DOHH2 (cell line): ENCODE measurements around the gene DCLK3.

Experiments
- H3F3A ChIP-seq: fragments of 200-600 bp; sonication (generic), shearing (Covaris generic); 2 replicates; pipeline ENCODE4 v1.6.0; 2016; ENCODE audit warnings: antibody characterized with exemption, mild to moderate bottlenecking; ENCODE audit not compliant: control insufficient read depth, insufficient read depth
- H3K27ac ChIP-seq: fragments of 200-600 bp; sonication (generic); 2 replicates; pipeline ENCODE4 v1.5.1; 2014; ENCODE audit warnings: low read depth, mild to moderate bottlenecking, low read length, moderate library complexity
- H3K27me3 ChIP-seq: fragments of 200-600 bp; sonication (generic); 2 replicates; pipeline ENCODE4 v1.6.1; 2014; ENCODE audit warnings: mild to moderate bottlenecking, low read length, mixed read lengths; ENCODE audit not compliant: control insufficient read depth
- H3K36me3 ChIP-seq: fragments of 200-600 bp; sonication (generic); 2 replicates; pipeline ENCODE4 v1.6.1; 2014; ENCODE audit warnings: mild to moderate bottlenecking, low read length, moderate library complexity, mixed read lengths; ENCODE audit not compliant: control insufficient read depth
- H3K4me1 ChIP-seq: fragments of 200-600 bp; sonication (generic); 2 replicates; pipeline ENCODE4 v1.6.1; 2014; ENCODE audit warnings: mild to moderate bottlenecking, low read length, mixed read lengths; ENCODE audit not compliant: control insufficient read depth
- H3K4me2 ChIP-seq: fragments of 200-600 bp; sonication (generic); 2 replicates; pipeline ENCODE4 v1.6.0; 2014; ENCODE audit warnings: mild to moderate bottlenecking, low read length, moderate library complexity
- H3K4me3 ChIP-seq: fragments of 200-600 bp; sonication (generic); 2 replicates; pipeline ENCODE4 v1.5.1; 2014; ENCODE audit warnings: mild to moderate bottlenecking, low read length, mixed read lengths
- H3K79me2 ChIP-seq: fragments of 200-600 bp; sonication (generic); 2 replicates; pipeline ENCODE4 v1.6.1; 2014; ENCODE audit warnings: mild to moderate bottlenecking, low read length, mixed read lengths; ENCODE audit not compliant: control insufficient read depth
- H3K9me2 ChIP-seq: fragments of 200-600 bp; sonication (generic); replicated peaks from 2 replicates; pipeline ENCODE4 v1.6.1; 2014; ENCODE audit warnings: mild to moderate bottlenecking, low read length, mixed read lengths; ENCODE audit not compliant: control insufficient read depth
- H3K9me3 ChIP-seq: fragments of 200-600 bp; sonication (generic); 2 replicates; pipeline ENCODE4 v1.6.1; 2014; ENCODE audit warnings: antibody characterized with exemption, low read length, mixed read lengths; ENCODE audit not compliant: control insufficient read depth, insufficient read depth
- H4K20me1 ChIP-seq: fragments of 200-600 bp; sonication (generic); 2 replicates; pipeline ENCODE4 v1.6.0; 2014; ENCODE audit warnings: low read depth, mild to moderate bottlenecking, antibody characterized with exemption, low read length, moderate library complexity; ENCODE audit not compliant: control insufficient read depth, insufficient read depth
- CTCF ChIP-seq: fragments of 200-600 bp; sonication (generic); IDR thresholded peaks from one replicate; pipeline ENCODE4 v1.5.1; 2014; ENCODE audit warnings: antibody characterized with exemption, mild to moderate bottlenecking, low read depth, low read length; ENCODE audit not compliant: poor library complexity, severe bottlenecking
- EZH2phosphoT487 ChIP-seq: fragments of 200-600 bp; sonication (generic); IDR thresholded peaks from 2 replicates; pipeline ENCODE4 v1.6.1; 2017; ENCODE audit warnings: borderline replicate concordance, mild to moderate bottlenecking, antibody characterized with exemption, low read length, moderate library complexity, mixed read lengths

The DCLK3 gene

GRCh38 chr3:36744763-36745162, 19.6 kb downstream of the DCLK3 start:
- Histone ChIP-seq H3K27ac (no peak overlapping the region), H3K9me2 (no peaks in the 10 kb centered on the region), H3K4me2 (no peak overlapping the region), H3K79me2 (no peaks in the 10 kb centered on the region), H3K9me3 (no peaks in the 10 kb centered on the region), H3K36me3 (no peaks in the 10 kb centered on the region), H3K27me3 (peaks cover 8% of the 10 kb centered on the region), H4K20me1 (no peaks in the 10 kb centered on the region), H3K4me3 (no peak overlapping the region), H3K4me1 (no peaks in the 10 kb centered on the region), H3F3A (no peaks in the 10 kb centered on the region)
- TF ChIP-seq EZH2phosphoT487 (no peak), CTCF (no peak)

GRCh38 chr3:36743826-36744225, 20.5 kb downstream of the DCLK3 start:
- H3K9me3 ChIP-seq: no peaks in the 10 kb centered on the region
- H3K79me2 ChIP-seq: no peaks in the 10 kb centered on the region
- no peak for TF ChIP-seq EZH2phosphoT487
- TF ChIP-seq CTCF: no peak
- no peaks in the 10 kb centered on the region for H3K36me3 ChIP-seq
- H3K27ac ChIP-seq: no peak overlapping the region
- no peaks in the 10 kb centered on the region for H3K4me1 ChIP-seq
- peaks cover 8% of the 10 kb centered on the region for H3K27me3 ChIP-seq
- no peaks in the 10 kb centered on the region for H3F3A ChIP-seq
- H3K9me2 ChIP-seq: no peaks in the 10 kb centered on the region
- no peak overlapping the region for H3K4me3 ChIP-seq
- H3K4me2 ChIP-seq: no peak overlapping the region
- no peaks in the 10 kb centered on the region for H4K20me1 ChIP-seq

- peaks cover 8% of the 10 kb centered on the region for H3K27me3 ChIP-seq
- H4K20me1 ChIP-seq: no peaks in the 10 kb centered on the region
- H3K79me2 ChIP-seq: no peaks in the 10 kb centered on the region
- TF ChIP-seq CTCF (no peak), EZH2phosphoT487 (no peak)
- no peaks in the 10 kb centered on the region for H3K9me2 ChIP-seq
- H3K27ac ChIP-seq: no peak overlapping the region
- no peaks in the 10 kb centered on the region for H3F3A ChIP-seq
- H3K9me3 ChIP-seq: no peaks in the 10 kb centered on the region
- H3K4me1 ChIP-seq: no peaks in the 10 kb centered on the region
- no peak overlapping the region for H3K4me2 ChIP-seq
- H3K36me3 ChIP-seq: no peaks in the 10 kb centered on the region
- H3K4me3 ChIP-seq: no peak overlapping the region
Observed at GRCh38 chr3:36741285-36741684, 23.1 kb downstream of the DCLK3 start.

GRCh38 chr3:36740787-36741186, 23.6 kb downstream of the DCLK3 start:
- H4K20me1 ChIP-seq: no peaks in the 10 kb centered on the region
- no peaks in the 10 kb centered on the region for H3F3A ChIP-seq
- no peak overlapping the region for H3K4me2 ChIP-seq
- no peaks in the 10 kb centered on the region for H3K36me3 ChIP-seq
- no peaks in the 10 kb centered on the region for H3K9me2 ChIP-seq
- H3K27ac ChIP-seq: no peak overlapping the region
- H3K27me3 ChIP-seq: peaks cover 9% of the 10 kb centered on the region
- no peak for TF ChIP-seq EZH2phosphoT487
- TF ChIP-seq CTCF: no peak
- H3K4me3 ChIP-seq: no peak overlapping the region
- H3K79me2 ChIP-seq: no peaks in the 10 kb centered on the region
- no peaks in the 10 kb centered on the region for H3K9me3 ChIP-seq
- H3K4me1 ChIP-seq: no peaks in the 10 kb centered on the region
